ENCODE results near the gene ACKR4. TPM values are rescaled to one million over a fixed set of nuclear protein-coding genes. Genes with fewer than 3 reads are reported as not detected.

Gene ACKR4
- total and polyA plus RNA-seq, 2 of the 8 experiments (the other 6 are each of a cell fraction or from before 2014, with no cell fraction given): not detected

DNA sequence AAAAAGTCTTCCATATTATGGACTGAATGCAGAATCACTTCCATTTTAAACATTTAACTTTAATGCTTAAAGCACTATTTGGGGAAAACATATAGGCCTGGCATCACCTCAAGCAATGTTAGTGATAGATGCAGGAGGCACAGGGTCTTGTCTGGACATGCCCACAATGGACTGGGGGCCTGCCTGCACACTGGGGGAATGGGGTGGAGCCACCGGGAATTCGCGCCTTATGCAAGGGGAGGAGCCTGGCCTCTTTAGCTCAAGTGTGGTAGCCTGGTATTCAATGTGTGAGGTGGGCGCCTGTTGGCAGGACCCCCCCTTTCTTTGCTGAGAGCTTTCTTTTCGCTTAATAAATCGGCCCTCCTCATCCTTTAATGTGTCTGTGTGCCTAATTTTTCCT, 29.9 kb downstream of the ACKR4 start:
- no peak overlapping the region for H2AFZ ChIP-seq (ENCODE audit: low read length)

More for the DNA sequence above, 29.9 kb downstream of the ACKR4 start:
- H2BK120ac ChIP-seq (replicated peaks; ENCODE audit: low read depth, low read length): no peak overlapping the region
- H3K36me3 ChIP-seq (ENCODE audit: control insufficient read depth in 2 of 4, insufficient read depth in 4 of 4, low read length in 3 of 4): peaks cover 0 to 10% (median 0%) of the 10 kb centered on the region in 4 experiments; a peak in 1 of 8 replicates
- no peak overlapping the region for H4K91ac ChIP-seq (replicated peaks; ENCODE audit: insufficient read length, low read length)
- 74% methylated on average over 6 of the region's 6 CpGs; no CpG with 5 or more reads in 1 of the 2 experiments for WGBS, 2 experiments (ENCODE audit: extremely low coverage in 1 of 2, insufficient coverage in 1 of 2, insufficient read length in 1 of 2, insufficient replicate concordance in 2 of 2, low coverage in 1 of 2, low lambda C conversion rate in 2 of 2, missing lambda C conversion rate in 1 of 2)
- no peak overlapping the region for H3K27ac ChIP-seq (ENCODE audit: low read depth, low read length)
- H3K18ac ChIP-seq (ENCODE audit: extremely low read depth, low read length): no peak overlapping the region; the same call in 1 of the 2 replicates
- H3K9me3 ChIP-seq (ENCODE audit: insufficient read depth in 2 of 2, low read depth in 1 of 2, low read length in 1 of 2): no peaks in the 10 kb centered on the region
- DNase-seq (ENCODE audit: low read depth in 1 of 2, low spot score in 2 of 2): peak in 1 of 2 experiments; percentile 53
- H4K8ac ChIP-seq (ENCODE audit: extremely low read depth, insufficient read depth, low read length): no peak overlapping the region
- H3K79me2 ChIP-seq (ENCODE audit: control insufficient read depth in 1 of 2, insufficient read depth in 2 of 2, low read length in 2 of 2): no peaks in the 10 kb centered on the region
- H3K23ac ChIP-seq (ENCODE audit: insufficient read length): no peak overlapping the region
- no peak overlapping the region for H3K9ac ChIP-seq (replicated peaks in 1 of 4; ENCODE audit: extremely low read depth in 1 of 4, low read depth in 3 of 4, low read length in 3 of 4)
- H3K27me3 ChIP-seq (replicated peaks in 1 of 4; ENCODE audit: control insufficient read depth in 3 of 4, extremely low read depth in 1 of 4, insufficient read depth in 3 of 4, low read length in 3 of 4): no peaks in the 10 kb centered on the region
- no peaks in the 10 kb centered on the region for H3K79me1 ChIP-seq (ENCODE audit: low read depth, low read length)
- no peak overlapping the region for H3K14ac ChIP-seq (ENCODE audit: insufficient read length)
- POLR2A ChIA-PET (ENCODE audit: partially characterized antibody): interaction anchor here (1.5 kb wide), 1 partner anchor 72 kb away, joined by 4 read pairs; no protein-coding TSS in a partner anchor
- peak overlapping the region; percentile 68 for H4K5ac ChIP-seq (ENCODE audit: insufficient read length, low read depth, low read length)
- no peak overlapping the region for H2AK5ac ChIP-seq (ENCODE audit: low read depth, low read length)
- no peaks in the 10 kb centered on the region for H3K23me2 ChIP-seq (ENCODE audit: low read depth, low read length)
- no peak overlapping the region for H2BK15ac ChIP-seq (ENCODE audit: low read length)
- no peak for FAIRE-seq
- no peaks in the 10 kb centered on the region; a peak in 1 of 7 replicates for H3K4me1 ChIP-seq (replicated peaks in 1 of 4; ENCODE audit: control insufficient read depth in 3 of 4, insufficient read depth in 4 of 4, low read length in 3 of 4)
- CTCF ChIA-PET (ENCODE audit: partially characterized antibody): interaction anchor here (1.0 to 2.5 kb wide), 5 partner anchors 15 to 100 kb away, joined by 3 to 11 read pairs (median 3); no protein-coding TSS in a partner anchor
- no peak overlapping the region for H3K4me2 ChIP-seq (ENCODE audit: insufficient read depth in 1 of 2, low read depth in 2 of 2, low read length in 2 of 2)
- no peak overlapping the region for H3K4ac ChIP-seq (replicated peaks; ENCODE audit: insufficient read length, low read depth, low read length)
- peak overlapping the region; percentile 73; the same call in 1 of the 2 replicates for H2BK5ac ChIP-seq (ENCODE audit: low read depth, low read length)
- no peak overlapping the region for H2BK12ac ChIP-seq (ENCODE audit: low read depth, low read length)
- no peaks in the 10 kb centered on the region for H4K20me1 ChIP-seq (replicated peaks in 1 of 2; ENCODE audit: control insufficient read depth in 1 of 2, insufficient read depth in 2 of 2, low read length in 2 of 2)
- TF ChIP-seq SRF (IDR thresholded peaks at IDR 0.05; ENCODE audit: low read depth, low read length) (no peak), POLR2A (IDR thresholded peaks at IDR 0.05; ENCODE audit: control extremely low read depth in 1 of 2, low read depth in 2 of 2, low read length in 2 of 2) (0 out of 3 replicates have a peak, but pooled peaks of 1 of the 2 experiments have one; percentile 35), TAF1 (IDR thresholded peaks at IDR 0.05; ENCODE audit: low read depth, low read length) (0 out of 2 replicates have a peak, but pooled peaks have one; percentile 31), SUZ12 (IDR thresholded peaks at IDR 0.05; ENCODE audit: low read length) (no peak)
- no peak overlapping the region for H2BK20ac ChIP-seq (ENCODE audit: low read length)
- no peak overlapping the region for H3K56ac ChIP-seq (replicated peaks; ENCODE audit: insufficient read length, low read depth, low read length)
- H3K4me3 ChIP-seq (ENCODE audit: extremely low read depth in 1 of 4, insufficient read depth in 2 of 4, low read depth in 3 of 4, low read length in 4 of 4): no peak overlapping the region
